Body of pancreas (tissue), 4 donors: ENCODE results near the gene CNST. TPM values are rescaled to one million over a fixed set of nuclear protein-coding genes. Genes with fewer than 3 reads are reported as not detected.
"Not testable (repeated sequence)": the region's sequence is repeated elsewhere in the genome, so short reads cannot be mapped to it uniquely, and the experiment has no call there.

Source experiments
- ATAC-seq: fragments of 150-250 bp; one replicate; pipeline ENCODE4 v1.9.1; 2016
- DNase-seq, 4 donors: peaks; one replicate each; pipeline ENCODE4 v3.0.0-alpha.2; 2019
- H3K27ac ChIP-seq, 4 donors: fragments of 200-600 bp; sonication (generic); 1 replicate in 3 of 4; 2 replicates in 1 of 4; pipeline versions ENCODE4 v1.5.1 to v1.6.1; 2016 to 2019; ENCODE audit warnings: mild to moderate bottlenecking in 1 of 4, mixed read lengths in 1 of 4, moderate library complexity in 1 of 4
- H3K27me3 ChIP-seq, 2 donors: fragments of 200-600 bp; sonication (generic); one replicate each; pipeline ENCODE4 v1.6.0; 2016; ENCODE audit warnings: mild to moderate bottlenecking in 1 of 2
- H3K36me3 ChIP-seq, 2 donors: fragments of 200-600 bp; sonication (generic); replicated peaks in 1 of 2; 2 replicates each; pipeline ENCODE4 v1.5.1; 2016; ENCODE audit warnings: low read depth in 2 of 2; ENCODE audit not compliant: insufficient read depth in 1 of 2
- H3K4me1 ChIP-seq: fragments of 200-600 bp; sonication (generic); one replicate; pipeline ENCODE4 v1.6.0; 2016
- H3K4me3 ChIP-seq, 2 donors: fragments of 200-600 bp; sonication (generic); 1 replicate in 1 of 2; 2 replicates in 1 of 2; pipeline ENCODE4 v1.5.1; 2016 to 2019
- H3K9me3 ChIP-seq, 3 donors: fragments of 200-600 bp; sonication (generic); 1 replicate in 2 of 3; 2 replicates in 1 of 3; pipeline ENCODE4 v1.5.1; 2016
- POLR2A ChIP-seq, 3 donors: fragments of 450-650 bp; IDR thresholded peaks; one replicate each; pipeline ENCODE4 v1.6.1; 2016; ENCODE audit warnings: antibody characterized with exemption in 3 of 3, mild to moderate bottlenecking in 2 of 3
- WGBS, 2 donors: methylation state at CpG; one replicate each; pipeline ENCODE4 v1.1.5; 2017; 5-methylcytosine and 5-hydroxymethylcytosine counted together
- intact Hi-C: fragments of 100-400 bp; cut with DNase I; formaldehyde crosslinking; loops from one replicate; pipeline ENCODE4 v1.15.1; 2023
- total RNA-seq, 2 donors: library from RNA; depleted of rRNA; stranded (reverse); fragments of >200 nt; gene quantifications; one replicate each; pipeline ENCODE4 v1.1.0, GENCODE V29; 2016
- TF ChIP-seq, protein P1 (sequence below), 7 experiments: fragments of 450-650 bp in 4 of 7; fragments of 200-600 bp in 3 of 7; sonication (generic) in 3 of 7; IDR thresholded peaks; one replicate each; pipeline ENCODE4 v1.5.1; 2016 to 2019; ENCODE audit warnings: antibody characterized with exemption in 7 of 7

CNST gene
- total RNA-seq, 2 donors from 2014 or later = 10.9 to 12.2 TPM

GRCh38 chr1:246629976-246630375, 63.7 kb downstream of the CNST start:
- TF ChIP-seq, protein P1, sequence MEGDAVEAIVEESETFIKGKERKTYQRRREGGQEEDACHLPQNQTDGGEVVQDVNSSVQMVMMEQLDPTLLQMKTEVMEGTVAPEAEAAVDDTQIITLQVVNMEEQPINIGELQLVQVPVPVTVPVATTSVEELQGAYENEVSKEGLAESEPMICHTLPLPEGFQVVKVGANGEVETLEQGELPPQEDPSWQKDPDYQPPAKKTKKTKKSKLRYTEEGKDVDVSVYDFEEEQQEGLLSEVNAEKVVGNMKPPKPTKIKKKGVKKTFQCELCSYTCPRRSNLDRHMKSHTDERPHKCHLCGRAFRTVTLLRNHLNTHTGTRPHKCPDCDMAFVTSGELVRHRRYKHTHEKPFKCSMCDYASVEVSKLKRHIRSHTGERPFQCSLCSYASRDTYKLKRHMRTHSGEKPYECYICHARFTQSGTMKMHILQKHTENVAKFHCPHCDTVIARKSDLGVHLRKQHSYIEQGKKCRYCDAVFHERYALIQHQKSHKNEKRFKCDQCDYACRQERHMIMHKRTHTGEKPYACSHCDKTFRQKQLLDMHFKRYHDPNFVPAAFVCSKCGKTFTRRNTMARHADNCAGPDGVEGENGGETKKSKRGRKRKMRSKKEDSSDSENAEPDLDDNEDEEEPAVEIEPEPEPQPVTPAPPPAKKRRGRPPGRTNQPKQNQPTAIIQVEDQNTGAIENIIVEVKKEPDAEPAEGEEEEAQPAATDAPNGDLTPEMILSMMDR (IDR thresholded peaks at IDR 0.05) = no peak
- TF ChIP-seq POLR2A (IDR thresholded peaks at IDR 0.05) = no peak
- WGBS, 2 donors = 75 to 90% methylated on average over 5 of the region's 5 CpGs
- H3K36me3 ChIP-seq = peaks cover 0 to 4% of the 10 kb centered on the region in 2 donors
- H3K4me1 ChIP-seq = no peaks in the 10 kb centered on the region
- H3K4me3 ChIP-seq = no peak overlapping the region
- H3K9me3 ChIP-seq = no peaks in the 10 kb centered on the region
- intact Hi-C loops = no loop called here
- no peak overlapping the region for H3K27ac ChIP-seq
- no peaks in the 10 kb centered on the region for H3K27me3 ChIP-seq
- DNase-seq (no peak), ATAC-seq (no peak)

GRCh38 chr1:246631426-246631825, 65.2 kb downstream of the CNST start:
- Histone ChIP-seq H3K9me3 (no peaks in the 10 kb centered on the region), H3K36me3 (peaks cover 0 to 4% of the 10 kb centered on the region in 2 donors), H3K27me3 (no peaks in the 10 kb centered on the region), H3K27ac (no peak overlapping the region), H3K4me1 (no peaks in the 10 kb centered on the region), H3K4me3 (no peak overlapping the region)
- 53 to 74% methylated on average over 1 of the region's 1 CpG for WGBS, 2 donors
- intact Hi-C loops = no loop called here
- ATAC-seq = no peak
- TF ChIP-seq POLR2A (IDR thresholded peaks at IDR 0.05) = no peak
- TF ChIP-seq, protein P1 (IDR thresholded peaks at IDR 0.05) = no peak
- DNase-seq = no peak

- 93 to 94% methylated on average over 13 of the region's 13 CpGs for WGBS, 2 donors
Measured at GRCh38 chr1:246632281-246633168, 66.3 kb downstream of the CNST start.

DNA sequence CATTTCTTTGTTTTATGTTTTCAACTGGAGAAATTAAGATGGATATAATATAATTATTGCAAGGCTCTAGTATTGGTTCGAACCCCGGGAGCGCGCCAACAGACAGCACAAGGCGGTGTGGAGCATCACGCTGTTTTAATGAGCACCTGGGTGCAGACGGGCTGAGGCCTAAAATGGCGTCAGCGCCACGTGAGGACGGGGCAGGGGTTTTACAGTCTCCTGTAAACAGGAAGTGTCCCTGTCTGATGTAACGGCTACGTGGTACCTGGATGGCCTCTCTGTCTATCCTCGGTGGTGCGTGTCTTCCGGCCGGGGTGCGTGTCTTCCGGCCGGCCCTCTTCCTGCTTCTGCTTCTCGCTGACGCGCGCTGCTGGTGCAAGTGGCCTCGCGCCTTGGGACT, 68.4 kb downstream of the CNST start:
- H3K4me3 ChIP-seq, H3K27me3 ChIP-seq, DNase-seq, H3K36me3 ChIP-seq, H3K27ac ChIP-seq, H3K9me3 ChIP-seq, ATAC-seq, intact Hi-C loops, H3K4me1 ChIP-seq: not testable (repeated sequence)
- 93% methylated on average over 11 to 16 of the region's 26 CpGs for WGBS, 2 donors

More at GRCh38 chr1:246632281-246633168, 66.3 kb downstream of the CNST start:
- H3K27me3 ChIP-seq = no peaks in the 10 kb centered on the region
- intact Hi-C loops = no loop called here
- H3K4me1 ChIP-seq = no peaks in the 10 kb centered on the region
- ATAC-seq (no peak), DNase-seq (no peak)
- peaks cover 0 to 4% of the 10 kb centered on the region in 2 donors for H3K36me3 ChIP-seq
- H3K9me3 ChIP-seq = no peaks in the 10 kb centered on the region
- H3K27ac ChIP-seq = no peak overlapping the region
- no peak overlapping the region for H3K4me3 ChIP-seq
- TF ChIP-seq POLR2A (IDR thresholded peaks at IDR 0.05) = no peak
- TF ChIP-seq, protein P1 (IDR thresholded peaks at IDR 0.05) = no peak

- no peak overlapping the region for H3K4me3 ChIP-seq
- no peak for DNase-seq
- 94 to 96% methylated on average over 16 of the region's 16 CpGs for WGBS, 2 donors
- H3K4me1 ChIP-seq = no peaks in the 10 kb centered on the region
- H3K27me3 ChIP-seq = no peaks in the 10 kb centered on the region
- no peak for TF ChIP-seq POLR2A (IDR thresholded peaks at IDR 0.05)
- H3K9me3 ChIP-seq = no peaks in the 10 kb centered on the region
- no peak for ATAC-seq
- intact Hi-C loops = no loop called here
- H3K36me3 ChIP-seq = no peaks in the 10 kb centered on the region
- H3K27ac ChIP-seq = no peak overlapping the region
Measured at GRCh38 chr1:246638941-246639655, 72.8 kb downstream of the CNST start.
